Measurements from ENCODE around the gene EFNA5. TPM values are rescaled to one million over a fixed set of nuclear protein-coding genes. Genes with fewer than 3 reads are reported as not detected.
"Not testable (repeated sequence)": the region's sequence is repeated elsewhere in the genome, so short reads cannot be mapped to it uniquely, and the experiment has no call there.

EFNA5 gene
- total RNA-seq, 1 donor from 2014 or later: 11.8 TPM

DNA sequence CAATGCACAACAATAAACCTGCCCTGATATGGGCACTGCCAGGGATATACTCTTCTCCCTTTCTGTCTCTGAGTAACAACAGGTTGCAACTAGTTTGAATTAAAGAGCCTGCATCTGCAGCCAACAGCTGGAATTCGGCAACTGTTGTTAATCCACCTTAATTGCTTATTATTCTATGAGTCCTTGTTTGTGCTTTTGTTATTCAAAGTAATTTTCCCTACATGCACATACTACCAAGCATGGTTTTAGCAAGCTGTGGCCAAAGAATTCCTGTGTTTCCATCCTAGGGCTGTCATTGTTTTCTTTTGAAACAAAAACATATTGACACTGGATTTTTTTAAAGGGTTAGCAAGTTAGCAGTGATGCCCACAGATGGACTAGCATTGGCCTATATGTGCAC, 171.5 kb downstream of the EFNA5 start:
- Histone ChIP-seq H3K27ac (no peak overlapping the region), H3K9me3 (no peaks in the 10 kb centered on the region), H3K27me3 (no peaks in the 10 kb centered on the region), H3K4me1 (peaks cover 5% of the 10 kb centered on the region), H3K4me3 (no peak overlapping the region), H3K36me3 (no peaks in the 10 kb centered on the region)
- intact Hi-C loops (cut with DNase I): no loop called here
- DNase-seq (ENCODE audit: extremely low spot score in 2 of 2): no peak
- TF ChIP-seq POLR2AphosphoS5 (IDR thresholded peaks at IDR 0.05; ENCODE audit: insufficient read depth in 1 of 2, low read depth in 1 of 2) (no peak), POLR2A (IDR thresholded peaks at IDR 0.05) (no peak)
- TF ChIP-seq, protein P1, sequence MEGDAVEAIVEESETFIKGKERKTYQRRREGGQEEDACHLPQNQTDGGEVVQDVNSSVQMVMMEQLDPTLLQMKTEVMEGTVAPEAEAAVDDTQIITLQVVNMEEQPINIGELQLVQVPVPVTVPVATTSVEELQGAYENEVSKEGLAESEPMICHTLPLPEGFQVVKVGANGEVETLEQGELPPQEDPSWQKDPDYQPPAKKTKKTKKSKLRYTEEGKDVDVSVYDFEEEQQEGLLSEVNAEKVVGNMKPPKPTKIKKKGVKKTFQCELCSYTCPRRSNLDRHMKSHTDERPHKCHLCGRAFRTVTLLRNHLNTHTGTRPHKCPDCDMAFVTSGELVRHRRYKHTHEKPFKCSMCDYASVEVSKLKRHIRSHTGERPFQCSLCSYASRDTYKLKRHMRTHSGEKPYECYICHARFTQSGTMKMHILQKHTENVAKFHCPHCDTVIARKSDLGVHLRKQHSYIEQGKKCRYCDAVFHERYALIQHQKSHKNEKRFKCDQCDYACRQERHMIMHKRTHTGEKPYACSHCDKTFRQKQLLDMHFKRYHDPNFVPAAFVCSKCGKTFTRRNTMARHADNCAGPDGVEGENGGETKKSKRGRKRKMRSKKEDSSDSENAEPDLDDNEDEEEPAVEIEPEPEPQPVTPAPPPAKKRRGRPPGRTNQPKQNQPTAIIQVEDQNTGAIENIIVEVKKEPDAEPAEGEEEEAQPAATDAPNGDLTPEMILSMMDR (IDR thresholded peaks at IDR 0.05): no peak

DNA sequence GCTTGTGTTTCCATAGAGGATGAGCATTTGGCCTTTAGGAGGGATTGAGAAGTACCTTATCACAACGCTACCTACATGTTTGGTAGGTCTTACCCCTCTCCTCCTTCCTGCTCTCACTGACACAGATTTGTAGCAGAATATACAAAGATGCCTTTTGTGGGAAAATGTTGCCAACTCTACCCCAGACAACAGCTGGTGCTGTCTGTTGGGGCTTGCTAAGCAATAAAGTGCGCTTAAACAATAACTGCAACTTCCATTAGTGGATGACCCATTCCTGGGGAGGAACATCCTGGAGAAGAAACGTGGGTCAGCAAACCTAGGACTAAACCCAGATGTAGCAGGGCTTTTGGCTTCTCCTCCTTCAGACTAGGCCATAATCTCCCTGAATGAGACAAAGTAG, 174.3 kb downstream of the EFNA5 start:
- H3K36me3 ChIP-seq: no peaks in the 10 kb centered on the region
- H3K27ac ChIP-seq: no peak overlapping the region
- peaks cover 5% of the 10 kb centered on the region for H3K4me1 ChIP-seq
- no peak overlapping the region for H3K4me3 ChIP-seq
- H3K9me3 ChIP-seq: no peaks in the 10 kb centered on the region
- TF ChIP-seq POLR2A (IDR thresholded peaks at IDR 0.05) (no peak), POLR2AphosphoS5 (IDR thresholded peaks at IDR 0.05; ENCODE audit: insufficient read depth in 1 of 2, low read depth in 1 of 2) (no peak)
- TF ChIP-seq, protein P1 (IDR thresholded peaks at IDR 0.05): no peak
- intact Hi-C loops (cut with DNase I): no loop called here
- H3K27me3 ChIP-seq: no peaks in the 10 kb centered on the region
- DNase-seq (ENCODE audit: extremely low spot score in 2 of 2): no peak

DNA sequence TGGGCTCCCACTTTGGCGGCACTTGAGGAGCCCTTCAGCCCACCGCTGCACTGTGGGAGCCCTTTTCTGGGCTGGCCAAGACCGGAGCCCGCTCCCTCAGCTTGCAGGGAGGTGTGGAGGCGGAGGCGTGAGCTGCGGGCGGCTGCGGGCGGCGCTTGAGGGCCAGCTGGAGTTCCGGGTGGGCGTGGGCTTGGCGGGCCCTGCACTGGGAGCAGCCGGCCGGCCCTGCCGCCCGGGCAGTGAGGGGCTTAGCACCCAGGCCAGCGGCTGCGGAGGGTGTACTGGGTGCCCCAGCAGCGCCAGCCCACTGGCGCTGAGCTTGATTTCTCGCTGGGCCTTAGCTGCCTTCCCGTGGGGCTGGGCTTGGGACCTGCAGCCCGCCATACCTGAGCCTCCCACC, 176.6 kb downstream of the EFNA5 start:
- H3K4me1 ChIP-seq; H3K4me3 ChIP-seq; intact Hi-C loops (cut with DNase I); H3K9me3 ChIP-seq; H3K27me3 ChIP-seq; H3K36me3 ChIP-seq; H3K27ac ChIP-seq; DNase-seq (ENCODE audit: extremely low spot score in 2 of 2): not testable (repeated sequence)

DNA sequence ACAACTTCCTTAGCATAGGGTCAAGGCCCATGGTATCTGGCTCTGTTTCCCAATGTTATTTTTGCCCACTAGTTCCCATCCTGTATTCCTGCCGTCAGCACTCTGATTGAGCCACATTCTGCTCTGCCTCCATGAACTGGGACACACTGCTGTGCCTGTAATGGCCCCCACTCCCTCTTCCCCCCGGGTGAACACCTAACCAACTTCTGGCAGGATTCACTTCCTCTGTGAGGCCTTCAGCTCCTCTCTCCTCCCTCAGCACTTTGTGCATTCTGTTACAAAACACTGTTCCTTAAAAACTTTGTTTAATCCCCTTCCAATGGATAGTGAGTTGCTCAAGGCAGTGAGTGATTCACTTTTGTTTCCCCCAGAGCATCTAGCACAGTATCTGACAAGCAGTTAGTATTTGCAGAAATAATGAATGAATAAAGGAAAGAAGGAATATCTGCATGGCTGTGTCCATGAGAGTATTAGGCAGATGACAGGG, 183.6 kb downstream of the EFNA5 start:
- H3K27me3 ChIP-seq: no peaks in the 10 kb centered on the region
- no peak for DNase-seq (ENCODE audit: extremely low spot score in 2 of 2)
- H3K9me3 ChIP-seq: no peaks in the 10 kb centered on the region
- intact Hi-C loops (cut with DNase I): no loop called here
- H3K36me3 ChIP-seq: no peaks in the 10 kb centered on the region
- H3K4me3 ChIP-seq: no peak overlapping the region
- peaks cover 8% of the 10 kb centered on the region for H3K4me1 ChIP-seq
- TF ChIP-seq, protein P1 (IDR thresholded peaks at IDR 0.05): no peak
- TF ChIP-seq POLR2A (IDR thresholded peaks at IDR 0.05) (no peak), POLR2AphosphoS5 (IDR thresholded peaks at IDR 0.05; ENCODE audit: insufficient read depth in 1 of 2, low read depth in 1 of 2) (no peak)
- no peak overlapping the region for H3K27ac ChIP-seq

DNA sequence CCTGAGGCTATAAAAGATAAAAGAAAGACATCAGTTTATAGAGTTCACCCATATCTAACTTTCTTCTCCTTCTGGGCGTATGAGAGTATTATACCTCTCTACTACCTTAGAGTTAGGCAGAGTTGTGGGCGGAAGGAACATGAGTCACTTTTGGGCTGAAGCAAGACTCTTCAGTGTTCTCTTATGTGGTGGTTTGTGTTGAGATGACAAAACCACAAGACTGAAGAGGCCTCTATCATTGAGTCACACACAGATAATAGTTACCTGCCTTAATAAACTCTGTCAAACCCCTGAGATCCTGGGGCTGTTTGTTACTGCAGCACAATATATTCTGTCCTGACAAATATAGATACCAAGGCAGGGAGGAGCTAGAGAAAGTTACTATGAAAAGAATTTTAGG, 184.2 kb downstream of the EFNA5 start:
- no peak overlapping the region for H3K27ac ChIP-seq
- H3K27me3 ChIP-seq: no peaks in the 10 kb centered on the region
- intact Hi-C loops (cut with DNase I): no loop called here
- H3K4me3 ChIP-seq: no peak overlapping the region
- peaks cover 8% of the 10 kb centered on the region for H3K4me1 ChIP-seq
- no peaks in the 10 kb centered on the region for H3K9me3 ChIP-seq
- DNase-seq (ENCODE audit: extremely low spot score in 2 of 2): no peak
- TF ChIP-seq, protein P1 (IDR thresholded peaks at IDR 0.05): no peak
- peak in 1 of 2 donors; percentile 50 for TF ChIP-seq POLR2AphosphoS5 (IDR thresholded peaks at IDR 0.05; ENCODE audit: insufficient read depth in 1 of 2, low read depth in 1 of 2)
- H3K36me3 ChIP-seq: no peaks in the 10 kb centered on the region

DNA sequence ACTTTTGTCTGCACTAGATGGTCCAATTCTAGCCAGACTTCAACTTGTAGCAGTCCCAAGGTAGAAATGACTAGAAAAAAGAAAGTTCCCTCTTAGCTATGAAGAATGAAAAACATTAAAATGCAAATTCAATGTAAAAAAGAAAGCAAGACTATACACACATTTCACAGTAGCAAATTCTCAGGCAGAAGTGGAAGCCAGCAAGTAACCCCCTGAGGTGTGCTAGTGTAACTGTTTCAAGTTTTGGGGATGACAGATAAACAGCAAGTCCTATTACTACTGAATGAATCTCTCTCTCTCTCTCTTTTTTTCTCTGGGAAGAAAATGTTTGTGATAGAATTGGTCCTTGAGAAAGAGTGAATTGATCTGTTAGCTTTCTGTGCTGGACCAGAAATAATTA, 185.6 kb downstream of the EFNA5 start:
- no peak for DNase-seq (ENCODE audit: extremely low spot score in 2 of 2)
- TF ChIP-seq POLR2A (IDR thresholded peaks at IDR 0.05): no peak
- TF ChIP-seq, protein P1 (IDR thresholded peaks at IDR 0.05): no peak
- no peak for TF ChIP-seq POLR2AphosphoS5 (IDR thresholded peaks at IDR 0.05; ENCODE audit: insufficient read depth in 1 of 2, low read depth in 1 of 2)
- no peak overlapping the region for H3K4me3 ChIP-seq
- intact Hi-C loops (cut with DNase I): no loop called here
- peaks cover 8% of the 10 kb centered on the region for H3K4me1 ChIP-seq
- no peaks in the 10 kb centered on the region for H3K36me3 ChIP-seq
- no peaks in the 10 kb centered on the region for H3K9me3 ChIP-seq
- no peak overlapping the region for H3K27ac ChIP-seq
- no peaks in the 10 kb centered on the region for H3K27me3 ChIP-seq

Measured in vagina (tissue), 2 donors.